WTC11 (cell line): ENCODE measurements around the gene PALD1. TPM values are rescaled to one million over a fixed set of nuclear protein-coding genes. Genes with fewer than 3 reads are reported as not detected.

Experiments
- ATAC-seq: fragments of 200-7000 bp; cut with Tn5 transposase; 2 replicates; pipeline ENCODE4 v1.10.0; 2021; ENCODE audit warnings: mild to moderate bottlenecking, moderate library complexity
- CTCF ChIA-PET: fragments of 300-600 bp; sonication (Branson Sonifier 250); formaldehyde crosslinking; loops from one replicate; lab custom pipeline; 2021; ENCODE audit warnings: antibody characterized with exemption; lab: Charles Lee
- POLR2A ChIA-PET: fragments of 350-600 bp; sonication (Branson Sonifier 250); formaldehyde crosslinking; loops from one replicate; lab custom pipeline; 2021; ENCODE audit warnings: antibody characterized with exemption; lab: Charles Lee
- DNase-seq: peaks from one replicate; pipeline ENCODE4 v3.0.0; 2021; ENCODE audit warnings: low spot score
- H3K27ac Mint-ChIP-seq: 2 replicates; pipeline ENCODE4 v1.8.0; 2021; ENCODE audit warnings: mixed read lengths
- H3K27me3 Mint-ChIP-seq: 2 replicates; pipeline ENCODE4 v1.8.0; 2021; ENCODE audit warnings: low read depth, mild to moderate bottlenecking, moderate library complexity, mixed read lengths
- H3K36me3 Mint-ChIP-seq: 2 replicates; pipeline ENCODE4 v1.8.0; 2021; ENCODE audit warnings: mixed read lengths
- H3K4me1 Mint-ChIP-seq: 2 replicates; pipeline ENCODE4 v1.8.0; 2022; ENCODE audit warnings: mixed read lengths
- H3K4me3 Mint-ChIP-seq: 2 replicates; pipeline ENCODE4 v1.8.0; 2021; ENCODE audit warnings: mild to moderate bottlenecking, moderate library complexity, mixed read lengths
- H3K9me3 Mint-ChIP-seq: 2 replicates; pipeline ENCODE4 v1.8.0; 2021; ENCODE audit warnings: mixed read lengths
- AR ChIP-seq: fragments of 250-450 bp; sonication (Bioruptor Pico); IDR thresholded peaks from 2 replicates; pipeline ENCODE4 v1.9.0; 2021; ENCODE audit warnings: mild to moderate bottlenecking
- ATF2 ChIP-seq: sonication (generic); formaldehyde crosslinking; IDR thresholded peaks from 2 replicates; pipeline ENCODE4 v1.8.1; 2022; ENCODE audit warnings: low read depth, missing genetic modification reagents, borderline replicate concordance
- CREB1 ChIP-seq: sonication (generic); formaldehyde crosslinking; IDR thresholded peaks from 2 replicates; pipeline ENCODE4 v1.8.0; 2023; ENCODE audit warnings: mild to moderate bottlenecking, missing genetic modification reagents
- E2F1 ChIP-seq: sonication (generic); formaldehyde crosslinking; IDR thresholded peaks from 2 replicates; pipeline ENCODE4 v1.8.0; 2022; ENCODE audit warnings: mild to moderate bottlenecking, missing genetic modification reagents
- E2F4 ChIP-seq: sonication (generic); formaldehyde crosslinking; IDR thresholded peaks from 2 replicates; pipeline ENCODE4 v1.8.1; 2022; ENCODE audit warnings: low read depth, mild to moderate bottlenecking, moderate library complexity, missing genetic modification reagents, borderline replicate concordance
- ERG ChIP-seq: fragments of 250-450 bp; sonication (Bioruptor Pico); IDR thresholded peaks from 2 replicates; pipeline ENCODE4 v1.8.0; 2021; ENCODE audit warnings: mild to moderate bottlenecking
- ETV6 ChIP-seq: sonication (generic); formaldehyde crosslinking; IDR thresholded peaks from 2 replicates; pipeline ENCODE4 v1.8.1; 2022; ENCODE audit warnings: mild to moderate bottlenecking, missing genetic modification reagents
- FOXP4 ChIP-seq: sonication (generic); formaldehyde crosslinking; IDR thresholded peaks from 2 replicates; pipeline ENCODE4 v1.8.0; 2022; ENCODE audit warnings: mild to moderate bottlenecking, missing genetic modification reagents
- GTF2I ChIP-seq: fragments of 250-450 bp; sonication (Bioruptor Pico); conservative IDR thresholded peaks from 2 replicates; pipeline ENCODE4 v1.4.0; 2021; ENCODE audit warnings: mild to moderate bottlenecking
- HMGA2 ChIP-seq: fragments of 250-450 bp; sonication (Bioruptor Pico); IDR thresholded peaks from 2 replicates; pipeline ENCODE4 v1.4.0; 2021; ENCODE audit warnings: mild to moderate bottlenecking, moderate library complexity
- HMGXB4 ChIP-seq: sonication (generic); formaldehyde crosslinking; IDR thresholded peaks from 2 replicates; pipeline ENCODE4 v1.8.1; 2023; ENCODE audit warnings: mild to moderate bottlenecking, moderate library complexity, missing genetic modification reagents
- IRF1 ChIP-seq: sonication (generic); formaldehyde crosslinking; IDR thresholded peaks from 2 replicates; pipeline ENCODE4 v1.8.0; 2023; ENCODE audit warnings: missing genetic modification reagents
- MAX ChIP-seq: sonication (generic); formaldehyde crosslinking; IDR thresholded peaks from 2 replicates; pipeline ENCODE4 v1.8.0; 2022; ENCODE audit warnings: mild to moderate bottlenecking, missing genetic modification reagents
- NFATC4 ChIP-seq: fragments of 250-450 bp; sonication (Bioruptor Pico); IDR thresholded peaks from 2 replicates; pipeline ENCODE4 v1.9.0; 2021; ENCODE audit warnings: mild to moderate bottlenecking
- NR3C1 ChIP-seq: sonication (generic); formaldehyde crosslinking; conservative IDR thresholded peaks from 2 replicates; pipeline ENCODE4 v1.8.1; 2023; ENCODE audit warnings: low read depth, mild to moderate bottlenecking, missing genetic modification reagents
- OVOL2 ChIP-seq: fragments of 250-450 bp; sonication (Bioruptor Pico); IDR thresholded peaks from 2 replicates; pipeline ENCODE4 v1.9.0; 2021; ENCODE audit warnings: mild to moderate bottlenecking, borderline replicate concordance
- RELA ChIP-seq: sonication (generic); formaldehyde crosslinking; IDR thresholded peaks from 2 replicates; pipeline ENCODE4 v1.8.1; 2022; ENCODE audit warnings: missing genetic modification reagents, mild to moderate bottlenecking, borderline replicate concordance
- TCF7 ChIP-seq: sonication (generic); formaldehyde crosslinking; IDR thresholded peaks from 2 replicates; pipeline ENCODE4 v1.8.0; 2022; ENCODE audit warnings: mild to moderate bottlenecking, low read depth, missing genetic modification reagents, moderate library complexity
- ZNF232 ChIP-seq: sonication (generic); formaldehyde crosslinking; IDR thresholded peaks from 2 replicates; pipeline ENCODE4 v1.8.0; 2022; ENCODE audit warnings: mild to moderate bottlenecking, missing genetic modification reagents
- ZNF423 ChIP-seq: fragments of 250-450 bp; sonication (Bioruptor Pico); IDR thresholded peaks from 2 replicates; pipeline ENCODE4 v2.1.2; 2022; ENCODE audit warnings: mild to moderate bottlenecking, moderate library complexity
- ZNF512 ChIP-seq: sonication (generic); formaldehyde crosslinking; IDR thresholded peaks from 2 replicates; pipeline ENCODE4 v1.8.1; 2022; ENCODE audit warnings: missing genetic modification reagents, borderline replicate concordance
- total RNA-seq: library from RNA; stranded (reverse); gene quantifications from 3 replicates; pipeline ENCODE4 v1.2.3, GENCODE V29; 2021

The PALD1 gene
- total RNA-seq, 1 experiment from 2014 or later, result 43.6 TPM

GRCh38 chr10:70465278-70465677, 13.3 kb upstream of the PALD1 start (continued):
- TF ChIP-seq NR3C1 (CRISPR knock-in tag) (no peak), E2F1 (CRISPR knock-in tag) (no peak), AR (no peak), HMGA2 (CRISPR knock-in tag) (no peak)
- TF ChIP-seq, all 79 proteins: peak for 0

- no peak for ATAC-seq
- no peaks in the 10 kb centered on the region for H3K36me3 Mint-ChIP-seq
- H3K27me3 Mint-ChIP-seq, result peaks cover 6% of the 10 kb centered on the region
- H3K4me3 Mint-ChIP-seq, result no peak overlapping the region
- TF ChIP-seq ZNF232 (CRISPR knock-in tag), result no peak
- no peak for TF ChIP-seq CREB1 (CRISPR knock-in tag)
- no peak for TF ChIP-seq TCF7
- no peak for TF ChIP-seq ERG (CRISPR knock-in tag)
- no peak for TF ChIP-seq ATF2
- TF ChIP-seq E2F4 (CRISPR knock-in tag), result no peak
- no peak for TF ChIP-seq FOXP4 (CRISPR knock-in tag)
- no peak for TF ChIP-seq ZNF512 (CRISPR knock-in tag)
- TF ChIP-seq MAX (CRISPR knock-in tag), result no peak
- TF ChIP-seq GTF2I (CRISPR knock-in tag), result no peak
- TF ChIP-seq ZNF423 (CRISPR knock-in tag), result no peak
- no peak for TF ChIP-seq IRF1
- no peak for TF ChIP-seq RELA (CRISPR knock-in tag)
- TF ChIP-seq OVOL2 (CRISPR knock-in tag), result no peak
- TF ChIP-seq NFATC4 (CRISPR knock-in tag), result no peak
- no peak for TF ChIP-seq HMGXB4 (CRISPR knock-in tag)
- no peak for TF ChIP-seq ETV6 (CRISPR knock-in tag)
- POLR2A ChIA-PET, result no interaction called here
- H3K9me3 Mint-ChIP-seq, result no peaks in the 10 kb centered on the region
- CTCF ChIA-PET, result interaction anchor here (0.6 to 9.3 kb wide), 4 partner anchors 12 to 73 kb away, joined by 4 to 187 read pairs (median 8); partner anchors contain the start of gene PALD1
- no peak overlapping the region for H3K27ac Mint-ChIP-seq
- peaks cover 21% of the 10 kb centered on the region for H3K4me1 Mint-ChIP-seq
- no peak for DNase-seq
These were observed 12.7 kb upstream of the PALD1 start for GRCh38 chr10:70465832-70466231.
